HEK293 (cell line): Measurements from ENCODE around the gene CTNNA2.

ENCODE experiments used
- BCL11A ChIP-seq: fragments of 450-650 bp; formaldehyde crosslinking; IDR thresholded peaks from 2 replicates; pipeline ENCODE4 v1.5.1; 2016; ENCODE audit warnings: low read depth, missing biosample characterization, missing genetic modification characterization
- CTCF ChIP-seq: fragments of 450-650 bp; formaldehyde crosslinking; IDR thresholded peaks from 2 replicates; pipeline ENCODE4 v1.5.1; 2016; ENCODE audit warnings: missing biosample characterization, missing genetic modification characterization
- KLF1 ChIP-seq: fragments of 450-650 bp; formaldehyde crosslinking; IDR thresholded peaks from 2 replicates; pipeline ENCODE4 v1.5.1; 2016; ENCODE audit warnings: missing biosample characterization, missing genetic modification characterization
- KLF10 ChIP-seq: fragments of 450-650 bp; IDR thresholded peaks from 2 replicates; pipeline ENCODE4 v1.5.1; 2018; ENCODE audit warnings: missing biosample characterization, mild to moderate bottlenecking, missing genetic modification characterization
- YY1 ChIP-seq: fragments of 450-650 bp; formaldehyde crosslinking; IDR thresholded peaks from 2 replicates; pipeline ENCODE4 v1.5.1; 2018; ENCODE audit warnings: missing biosample characterization, missing genetic modification characterization
- ZNF18 ChIP-seq: fragments of 450-650 bp; formaldehyde crosslinking; IDR thresholded peaks from 2 replicates; pipeline ENCODE4 v1.5.1; 2016; ENCODE audit warnings: missing biosample characterization, missing genetic modification characterization
- TF ChIP-seq, protein P1 (sequence below): sonication (generic); formaldehyde crosslinking; IDR thresholded peaks from 2 replicates; pipeline ENCODE4 v1.8.1; 2022; ENCODE audit warnings: mild to moderate bottlenecking, moderate library complexity, missing genetic modification reagents

GRCh38 chr2:79860228-79861058 lies 347.6 kb downstream of the CTNNA2 start:
- TF ChIP-seq YY1 (tag by site-specific recombination) (no peak), CTCF (tag by site-specific recombination) (no peak), KLF1 (tag by site-specific recombination) (no peak), BCL11A (no peak), KLF10 (no peak), ZNF18 (tag by site-specific recombination) (no peak)
- TF ChIP-seq, protein P1, sequence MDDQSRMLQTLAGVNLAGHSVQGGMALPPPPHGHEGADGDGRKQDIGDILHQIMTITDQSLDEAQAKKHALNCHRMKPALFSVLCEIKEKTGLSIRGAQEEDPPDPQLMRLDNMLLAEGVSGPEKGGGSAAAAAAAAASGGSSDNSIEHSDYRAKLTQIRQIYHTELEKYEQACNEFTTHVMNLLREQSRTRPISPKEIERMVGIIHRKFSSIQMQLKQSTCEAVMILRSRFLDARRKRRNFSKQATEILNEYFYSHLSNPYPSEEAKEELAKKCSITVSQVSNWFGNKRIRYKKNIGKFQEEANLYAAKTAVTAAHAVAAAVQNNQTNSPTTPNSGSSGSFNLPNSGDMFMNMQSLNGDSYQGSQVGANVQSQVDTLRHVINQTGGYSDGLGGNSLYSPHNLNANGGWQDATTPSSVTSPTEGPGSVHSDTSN = no peak
